WTC11 (cell line): ENCODE results near the gene RAB17. TPM values are rescaled to one million over a fixed set of nuclear protein-coding genes. Genes with fewer than 3 reads are reported as not detected.

Experiments used
- ATAC-seq: fragments of 200-7000 bp; cut with Tn5 transposase; 2 replicates; pipeline ENCODE4 v1.10.0; 2021; ENCODE audit warnings: mild to moderate bottlenecking, moderate library complexity
- CTCF ChIA-PET: fragments of 300-600 bp; sonication (Branson Sonifier 250); formaldehyde crosslinking; loops from one replicate; lab custom pipeline; 2021; ENCODE audit warnings: antibody characterized with exemption; lab: Charles Lee
- POLR2A ChIA-PET: fragments of 350-600 bp; sonication (Branson Sonifier 250); formaldehyde crosslinking; loops from one replicate; lab custom pipeline; 2021; ENCODE audit warnings: antibody characterized with exemption; lab: Charles Lee
- DNase-seq: peaks from one replicate; pipeline ENCODE4 v3.0.0; 2021; ENCODE audit warnings: low spot score
- H3K27ac Mint-ChIP-seq: 2 replicates; pipeline ENCODE4 v1.8.0; 2021; ENCODE audit warnings: mixed read lengths
- H3K27me3 Mint-ChIP-seq: 2 replicates; pipeline ENCODE4 v1.8.0; 2021; ENCODE audit warnings: low read depth, mild to moderate bottlenecking, moderate library complexity, mixed read lengths
- H3K36me3 Mint-ChIP-seq: 2 replicates; pipeline ENCODE4 v1.8.0; 2021; ENCODE audit warnings: mixed read lengths
- H3K4me1 Mint-ChIP-seq: 2 replicates; pipeline ENCODE4 v1.8.0; 2022; ENCODE audit warnings: mixed read lengths
- H3K4me3 Mint-ChIP-seq: 2 replicates; pipeline ENCODE4 v1.8.0; 2021; ENCODE audit warnings: mild to moderate bottlenecking, moderate library complexity, mixed read lengths
- H3K9me3 Mint-ChIP-seq: 2 replicates; pipeline ENCODE4 v1.8.0; 2021; ENCODE audit warnings: mixed read lengths
- FOXP1 ChIP-seq: sonication (generic); formaldehyde crosslinking; IDR thresholded peaks from 2 replicates; pipeline ENCODE4 v1.8.0; 2022; ENCODE audit warnings: missing genetic modification reagents, mild to moderate bottlenecking, moderate library complexity, borderline replicate concordance
- HMGA2 ChIP-seq: fragments of 250-450 bp; sonication (Bioruptor Pico); IDR thresholded peaks from 2 replicates; pipeline ENCODE4 v1.4.0; 2021; ENCODE audit warnings: mild to moderate bottlenecking, moderate library complexity
- PRRX2 ChIP-seq: fragments of 250-450 bp; sonication (Bioruptor Pico); IDR thresholded peaks from 2 replicates; pipeline ENCODE4 v1.8.0; 2021; ENCODE audit warnings: mild to moderate bottlenecking
- SOX15 ChIP-seq: fragments of 250-450 bp; sonication (Bioruptor Pico); IDR thresholded peaks from 2 replicates; pipeline ENCODE4 v1.9.0; 2021; ENCODE audit warnings: mild to moderate bottlenecking
- TEAD4 ChIP-seq: sonication (generic); formaldehyde crosslinking; IDR thresholded peaks from 2 replicates; pipeline ENCODE4 v1.8.0; 2022; ENCODE audit warnings: mild to moderate bottlenecking, missing genetic modification reagents
- ZNF138 ChIP-seq: sonication (generic); formaldehyde crosslinking; conservative IDR thresholded peaks from 2 replicates; pipeline ENCODE4 v1.8.1; 2022; ENCODE audit warnings: mild to moderate bottlenecking, moderate library complexity, missing genetic modification reagents
- ZNF416 ChIP-seq: fragments of 250-450 bp; sonication (Bioruptor Pico); IDR thresholded peaks from 2 replicates; pipeline ENCODE4 v1.9.0; 2021; ENCODE audit warnings: mild to moderate bottlenecking, inconsistent platforms
- total RNA-seq: library from RNA; stranded (reverse); gene quantifications from 3 replicates; pipeline ENCODE4 v1.2.3, GENCODE V29; 2021
- TF ChIP-seq, protein P1 (sequence below): sonication (generic); formaldehyde crosslinking; conservative IDR thresholded peaks from 2 replicates; pipeline ENCODE4 v1.8.1; 2023; ENCODE audit warnings: mild to moderate bottlenecking, low read depth, missing genetic modification reagents, moderate library complexity
- TF ChIP-seq, protein P2 (sequence below): sonication (generic); formaldehyde crosslinking; IDR thresholded peaks from 2 replicates; pipeline ENCODE4 v1.8.0; 2023; ENCODE audit warnings: missing genetic modification reagents
- TF ChIP-seq, protein P3 (sequence below): sonication (generic); formaldehyde crosslinking; IDR thresholded peaks from 2 replicates; pipeline ENCODE4 v1.8.1; 2023; ENCODE audit warnings: mild to moderate bottlenecking, missing genetic modification reagents
- TF ChIP-seq, protein P4 (sequence below): fragments of 250-450 bp; sonication (Bioruptor Pico); IDR thresholded peaks from 2 replicates; pipeline ENCODE4 v1.9.0; 2021; ENCODE audit warnings: mild to moderate bottlenecking, borderline replicate concordance
- TF ChIP-seq, protein P5 (sequence below): sonication (generic); formaldehyde crosslinking; IDR thresholded peaks from 2 replicates; pipeline ENCODE4 v1.8.1; 2023; ENCODE audit warnings: mild to moderate bottlenecking, missing genetic modification reagents, borderline replicate concordance
- TF ChIP-seq, protein P6 (sequence below): sonication (generic); formaldehyde crosslinking; conservative IDR thresholded peaks from 2 replicates; pipeline ENCODE4 v1.8.1; 2022; ENCODE audit warnings: mild to moderate bottlenecking, missing genetic modification reagents

Gene RAB17
- total RNA-seq, 1 experiment from 2014 or later, result 140 TPM

DNA sequence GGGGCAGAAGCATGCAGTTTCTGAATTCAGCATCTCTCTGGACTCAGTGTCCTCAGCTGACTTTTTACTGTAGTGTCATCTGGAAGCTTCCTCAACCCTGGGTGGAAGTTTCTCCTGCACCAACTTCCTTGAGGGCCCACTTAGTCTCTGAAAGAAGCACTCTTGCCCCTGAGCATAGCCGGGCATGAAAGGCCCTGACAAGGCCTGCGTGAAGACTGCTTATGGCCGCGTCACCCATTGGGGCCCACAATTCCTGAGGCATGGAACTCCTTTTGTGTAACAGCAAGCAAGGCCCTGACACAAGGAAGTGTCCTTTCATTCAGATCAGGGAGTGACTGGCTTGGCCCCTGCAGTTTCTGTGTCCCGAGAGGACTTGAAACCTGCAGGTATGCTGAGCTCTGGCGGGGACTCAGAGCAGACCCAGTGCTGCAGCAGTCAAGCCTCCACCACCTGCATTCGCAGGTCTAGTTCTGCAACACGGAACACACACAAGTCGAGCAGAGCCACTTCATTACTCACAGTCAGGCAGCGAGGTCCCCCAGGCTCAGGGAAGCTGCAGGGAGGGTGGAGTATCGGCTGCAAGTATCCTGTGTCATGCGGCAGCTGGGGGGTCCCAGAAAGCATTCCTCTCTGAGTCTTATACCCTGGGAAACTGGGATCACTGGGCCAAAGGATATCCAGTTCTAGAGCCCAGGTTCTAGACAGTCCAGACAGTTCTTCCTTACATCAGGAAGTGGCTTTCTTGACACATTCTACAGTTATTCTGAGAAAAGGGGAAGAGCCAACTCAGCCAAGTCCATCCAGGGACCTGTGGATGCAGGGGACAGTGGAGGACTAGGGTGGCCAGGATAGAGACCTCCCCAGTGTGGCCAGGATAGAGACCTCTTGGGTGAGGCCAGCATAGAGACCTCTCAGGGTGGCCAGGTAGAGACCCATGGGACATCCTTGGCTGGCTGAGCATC lies 59.8 kb downstream of the RAB17 start:
- CTCF ChIA-PET, result interaction anchor here (2.0 to 2.9 kb wide), 2 partner anchors 18 to 41 kb away, joined by 7 to 10 read pairs; no protein-coding TSS in a partner anchor
- POLR2A ChIA-PET, result no interaction called here

DNA sequence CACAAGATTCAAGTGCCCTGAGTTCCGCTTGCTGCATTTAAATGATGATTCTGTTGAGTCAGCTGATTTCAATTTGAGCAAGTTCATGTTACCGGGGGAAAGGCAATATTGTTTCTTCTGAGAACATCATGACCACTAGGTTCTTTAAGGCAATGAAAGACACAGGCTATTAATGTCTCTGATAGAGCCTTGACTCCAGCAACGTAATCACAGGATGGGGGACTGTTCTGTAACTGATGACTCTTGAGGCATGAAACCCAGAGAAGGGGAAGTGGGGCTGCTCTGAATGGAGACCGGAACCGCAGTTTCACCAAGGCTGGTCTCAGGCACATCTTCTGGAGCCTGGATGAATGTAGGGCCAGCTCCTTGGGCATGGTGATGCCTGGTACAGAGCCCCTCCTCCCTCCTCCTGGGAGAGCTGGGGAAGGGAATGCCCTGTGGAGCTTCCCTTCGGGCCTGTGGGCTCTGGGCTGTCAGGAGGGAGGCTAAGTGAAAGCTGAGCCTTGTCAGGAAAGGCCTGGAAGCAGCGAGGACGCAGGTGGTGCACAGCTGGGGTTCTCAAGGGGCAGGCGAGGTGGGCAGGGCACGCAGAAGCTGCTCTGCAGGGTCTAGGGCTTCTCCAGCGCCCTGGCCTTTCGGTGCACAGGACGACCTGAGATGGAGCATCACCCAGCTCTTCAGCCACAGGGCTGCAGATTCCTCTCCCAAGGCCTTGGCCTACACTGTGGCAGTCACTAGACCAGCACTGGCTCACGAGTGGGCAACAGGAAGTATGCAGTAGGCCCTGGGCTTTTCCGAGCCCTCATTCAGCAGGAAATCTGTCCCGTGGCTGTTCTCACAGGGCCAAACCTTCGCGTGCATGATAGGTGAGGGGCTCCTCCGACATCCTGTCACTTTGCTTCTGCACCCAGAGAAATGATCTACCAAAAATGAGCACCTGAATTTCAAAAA lies 60.8 kb downstream of the RAB17 start:
- no peak overlapping the region for H3K27ac Mint-ChIP-seq
- DNase-seq, result no peak
- peaks cover 6% of the 10 kb centered on the region; the same call in 1 of the 2 replicates for H3K27me3 Mint-ChIP-seq
- CTCF ChIA-PET, result interaction anchor here (2.0 to 2.9 kb wide), 2 partner anchors 17 to 42 kb away, joined by 7 to 10 read pairs; no protein-coding TSS in a partner anchor
- ATAC-seq, result no peak
- H3K36me3 Mint-ChIP-seq, result no peaks in the 10 kb centered on the region; the same call in 1 of the 2 replicates
- POLR2A ChIA-PET, result no interaction called here
- H3K4me1 Mint-ChIP-seq, result peaks cover 14% of the 10 kb centered on the region
- H3K4me3 Mint-ChIP-seq, result no peak overlapping the region
- no peaks in the 10 kb centered on the region for H3K9me3 Mint-ChIP-seq
- TF ChIP-seq HMGA2 (CRISPR knock-in tag) (no peak), SOX15 (CRISPR knock-in tag) (no peak), TEAD4 (CRISPR knock-in tag) (no peak)
- TF ChIP-seq, protein P1, sequence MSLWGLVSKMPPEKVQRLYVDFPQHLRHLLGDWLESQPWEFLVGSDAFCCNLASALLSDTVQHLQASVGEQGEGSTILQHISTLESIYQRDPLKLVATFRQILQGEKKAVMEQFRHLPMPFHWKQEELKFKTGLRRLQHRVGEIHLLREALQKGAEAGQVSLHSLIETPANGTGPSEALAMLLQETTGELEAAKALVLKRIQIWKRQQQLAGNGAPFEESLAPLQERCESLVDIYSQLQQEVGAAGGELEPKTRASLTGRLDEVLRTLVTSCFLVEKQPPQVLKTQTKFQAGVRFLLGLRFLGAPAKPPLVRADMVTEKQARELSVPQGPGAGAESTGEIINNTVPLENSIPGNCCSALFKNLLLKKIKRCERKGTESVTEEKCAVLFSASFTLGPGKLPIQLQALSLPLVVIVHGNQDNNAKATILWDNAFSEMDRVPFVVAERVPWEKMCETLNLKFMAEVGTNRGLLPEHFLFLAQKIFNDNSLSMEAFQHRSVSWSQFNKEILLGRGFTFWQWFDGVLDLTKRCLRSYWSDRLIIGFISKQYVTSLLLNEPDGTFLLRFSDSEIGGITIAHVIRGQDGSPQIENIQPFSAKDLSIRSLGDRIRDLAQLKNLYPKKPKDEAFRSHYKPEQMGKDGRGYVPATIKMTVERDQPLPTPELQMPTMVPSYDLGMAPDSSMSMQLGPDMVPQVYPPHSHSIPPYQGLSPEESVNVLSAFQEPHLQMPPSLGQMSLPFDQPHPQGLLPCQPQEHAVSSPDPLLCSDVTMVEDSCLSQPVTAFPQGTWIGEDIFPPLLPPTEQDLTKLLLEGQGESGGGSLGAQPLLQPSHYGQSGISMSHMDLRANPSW (CRISPR knock-in tag), result no peak
- TF ChIP-seq, protein P2, sequence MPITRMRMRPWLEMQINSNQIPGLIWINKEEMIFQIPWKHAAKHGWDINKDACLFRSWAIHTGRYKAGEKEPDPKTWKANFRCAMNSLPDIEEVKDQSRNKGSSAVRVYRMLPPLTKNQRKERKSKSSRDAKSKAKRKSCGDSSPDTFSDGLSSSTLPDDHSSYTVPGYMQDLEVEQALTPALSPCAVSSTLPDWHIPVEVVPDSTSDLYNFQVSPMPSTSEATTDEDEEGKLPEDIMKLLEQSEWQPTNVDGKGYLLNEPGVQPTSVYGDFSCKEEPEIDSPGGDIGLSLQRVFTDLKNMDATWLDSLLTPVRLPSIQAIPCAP, result no peak
- TF ChIP-seq, protein P3, sequence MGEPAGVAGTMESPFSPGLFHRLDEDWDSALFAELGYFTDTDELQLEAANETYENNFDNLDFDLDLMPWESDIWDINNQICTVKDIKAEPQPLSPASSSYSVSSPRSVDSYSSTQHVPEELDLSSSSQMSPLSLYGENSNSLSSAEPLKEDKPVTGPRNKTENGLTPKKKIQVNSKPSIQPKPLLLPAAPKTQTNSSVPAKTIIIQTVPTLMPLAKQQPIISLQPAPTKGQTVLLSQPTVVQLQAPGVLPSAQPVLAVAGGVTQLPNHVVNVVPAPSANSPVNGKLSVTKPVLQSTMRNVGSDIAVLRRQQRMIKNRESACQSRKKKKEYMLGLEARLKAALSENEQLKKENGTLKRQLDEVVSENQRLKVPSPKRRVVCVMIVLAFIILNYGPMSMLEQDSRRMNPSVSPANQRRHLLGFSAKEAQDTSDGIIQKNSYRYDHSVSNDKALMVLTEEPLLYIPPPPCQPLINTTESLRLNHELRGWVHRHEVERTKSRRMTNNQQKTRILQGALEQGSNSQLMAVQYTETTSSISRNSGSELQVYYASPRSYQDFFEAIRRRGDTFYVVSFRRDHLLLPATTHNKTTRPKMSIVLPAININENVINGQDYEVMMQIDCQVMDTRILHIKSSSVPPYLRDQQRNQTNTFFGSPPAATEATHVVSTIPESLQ, result no peak

More for the DNA sequence above, 59.8 kb downstream of the RAB17 start:
- Mint-ChIP-seq H3K4me3 (no peak overlapping the region), H3K27me3 (peaks cover 6% of the 10 kb centered on the region; the same call in 1 of the 2 replicates), H3K4me1 (peaks cover 14% of the 10 kb centered on the region), H3K36me3 (no peaks in the 10 kb centered on the region; the same call in 1 of the 2 replicates), H3K27ac (no peak overlapping the region), H3K9me3 (no peaks in the 10 kb centered on the region)
- no peak for DNase-seq
- TF ChIP-seq ZNF138 (CRISPR knock-in tag), result no peak
- no peak for TF ChIP-seq ZNF416 (CRISPR knock-in tag)
- TF ChIP-seq, protein P4, sequence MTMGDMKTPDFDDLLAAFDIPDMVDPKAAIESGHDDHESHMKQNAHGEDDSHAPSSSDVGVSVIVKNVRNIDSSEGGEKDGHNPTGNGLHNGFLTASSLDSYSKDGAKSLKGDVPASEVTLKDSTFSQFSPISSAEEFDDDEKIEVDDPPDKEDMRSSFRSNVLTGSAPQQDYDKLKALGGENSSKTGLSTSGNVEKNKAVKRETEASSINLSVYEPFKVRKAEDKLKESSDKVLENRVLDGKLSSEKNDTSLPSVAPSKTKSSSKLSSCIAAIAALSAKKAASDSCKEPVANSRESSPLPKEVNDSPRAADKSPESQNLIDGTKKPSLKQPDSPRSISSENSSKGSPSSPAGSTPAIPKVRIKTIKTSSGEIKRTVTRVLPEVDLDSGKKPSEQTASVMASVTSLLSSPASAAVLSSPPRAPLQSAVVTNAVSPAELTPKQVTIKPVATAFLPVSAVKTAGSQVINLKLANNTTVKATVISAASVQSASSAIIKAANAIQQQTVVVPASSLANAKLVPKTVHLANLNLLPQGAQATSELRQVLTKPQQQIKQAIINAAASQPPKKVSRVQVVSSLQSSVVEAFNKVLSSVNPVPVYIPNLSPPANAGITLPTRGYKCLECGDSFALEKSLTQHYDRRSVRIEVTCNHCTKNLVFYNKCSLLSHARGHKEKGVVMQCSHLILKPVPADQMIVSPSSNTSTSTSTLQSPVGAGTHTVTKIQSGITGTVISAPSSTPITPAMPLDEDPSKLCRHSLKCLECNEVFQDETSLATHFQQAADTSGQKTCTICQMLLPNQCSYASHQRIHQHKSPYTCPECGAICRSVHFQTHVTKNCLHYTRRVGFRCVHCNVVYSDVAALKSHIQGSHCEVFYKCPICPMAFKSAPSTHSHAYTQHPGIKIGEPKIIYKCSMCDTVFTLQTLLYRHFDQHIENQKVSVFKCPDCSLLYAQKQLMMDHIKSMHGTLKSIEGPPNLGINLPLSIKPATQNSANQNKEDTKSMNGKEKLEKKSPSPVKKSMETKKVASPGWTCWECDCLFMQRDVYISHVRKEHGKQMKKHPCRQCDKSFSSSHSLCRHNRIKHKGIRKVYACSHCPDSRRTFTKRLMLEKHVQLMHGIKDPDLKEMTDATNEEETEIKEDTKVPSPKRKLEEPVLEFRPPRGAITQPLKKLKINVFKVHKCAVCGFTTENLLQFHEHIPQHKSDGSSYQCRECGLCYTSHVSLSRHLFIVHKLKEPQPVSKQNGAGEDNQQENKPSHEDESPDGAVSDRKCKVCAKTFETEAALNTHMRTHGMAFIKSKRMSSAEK (CRISPR knock-in tag), result no peak
- TF ChIP-seq, protein P5, sequence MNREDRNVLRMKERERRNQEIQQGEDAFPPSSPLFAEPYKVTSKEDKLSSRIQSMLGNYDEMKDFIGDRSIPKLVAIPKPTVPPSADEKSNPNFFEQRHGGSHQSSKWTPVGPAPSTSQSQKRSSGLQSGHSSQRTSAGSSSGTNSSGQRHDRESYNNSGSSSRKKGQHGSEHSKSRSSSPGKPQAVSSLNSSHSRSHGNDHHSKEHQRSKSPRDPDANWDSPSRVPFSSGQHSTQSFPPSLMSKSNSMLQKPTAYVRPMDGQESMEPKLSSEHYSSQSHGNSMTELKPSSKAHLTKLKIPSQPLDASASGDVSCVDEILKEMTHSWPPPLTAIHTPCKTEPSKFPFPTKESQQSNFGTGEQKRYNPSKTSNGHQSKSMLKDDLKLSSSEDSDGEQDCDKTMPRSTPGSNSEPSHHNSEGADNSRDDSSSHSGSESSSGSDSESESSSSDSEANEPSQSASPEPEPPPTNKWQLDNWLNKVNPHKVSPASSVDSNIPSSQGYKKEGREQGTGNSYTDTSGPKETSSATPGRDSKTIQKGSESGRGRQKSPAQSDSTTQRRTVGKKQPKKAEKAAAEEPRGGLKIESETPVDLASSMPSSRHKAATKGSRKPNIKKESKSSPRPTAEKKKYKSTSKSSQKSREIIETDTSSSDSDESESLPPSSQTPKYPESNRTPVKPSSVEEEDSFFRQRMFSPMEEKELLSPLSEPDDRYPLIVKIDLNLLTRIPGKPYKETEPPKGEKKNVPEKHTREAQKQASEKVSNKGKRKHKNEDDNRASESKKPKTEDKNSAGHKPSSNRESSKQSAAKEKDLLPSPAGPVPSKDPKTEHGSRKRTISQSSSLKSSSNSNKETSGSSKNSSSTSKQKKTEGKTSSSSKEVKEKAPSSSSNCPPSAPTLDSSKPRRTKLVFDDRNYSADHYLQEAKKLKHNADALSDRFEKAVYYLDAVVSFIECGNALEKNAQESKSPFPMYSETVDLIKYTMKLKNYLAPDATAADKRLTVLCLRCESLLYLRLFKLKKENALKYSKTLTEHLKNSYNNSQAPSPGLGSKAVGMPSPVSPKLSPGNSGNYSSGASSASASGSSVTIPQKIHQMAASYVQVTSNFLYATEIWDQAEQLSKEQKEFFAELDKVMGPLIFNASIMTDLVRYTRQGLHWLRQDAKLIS (CRISPR knock-in tag), result no peak
- no peak for TF ChIP-seq PRRX2
- TF ChIP-seq FOXP1 (CRISPR knock-in tag), result no peak
- TF ChIP-seq, protein P6, sequence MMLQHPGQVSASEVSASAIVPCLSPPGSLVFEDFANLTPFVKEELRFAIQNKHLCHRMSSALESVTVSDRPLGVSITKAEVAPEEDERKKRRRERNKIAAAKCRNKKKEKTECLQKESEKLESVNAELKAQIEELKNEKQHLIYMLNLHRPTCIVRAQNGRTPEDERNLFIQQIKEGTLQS, result no peak
- no peak for ATAC-seq
